GM23338 (cell line): Measurements from ENCODE around the gene LCTL. TPM values are rescaled to one million over a fixed set of nuclear protein-coding genes. Genes with fewer than 3 reads are reported as not detected.
A peak's percentile ranks its signal among the peaks of the same experiment; 100 is the strongest.

Experiments used
- ATAC-seq: fragments of 200-7000 bp; cut with Tn5 transposase; 3 replicates; pipeline ENCODE4 v1.9.1; 2020
- DNase-seq: peaks from one replicate; pipeline ENCODE4 v3.0.0-alpha.2; 2015; ENCODE audit warnings: low spot score
- H2AFZ ChIP-seq: fragments of 200-600 bp; sonication (generic); 2 replicates; pipeline ENCODE4 v1.8.0; 2016; ENCODE audit warnings: antibody characterized with exemption, mild to moderate bottlenecking, moderate library complexity
- H3F3A ChIP-seq: fragments of 200-600 bp; sonication (generic); replicated peaks from 2 replicates; pipeline ENCODE4 v1.8.0; 2017; ENCODE audit warnings: antibody characterized with exemption, mixed run types, low read depth
- H3K27ac ChIP-seq: fragments of 200-600 bp; sonication (generic); 2 replicates; pipeline ENCODE4 v1.6.1; 2016; ENCODE audit warnings: low read depth
- H3K27me3 ChIP-seq: fragments of 200-600 bp; sonication (generic); 2 replicates; pipeline ENCODE4 v1.8.0; 2016; ENCODE audit warnings: mild to moderate bottlenecking, mixed run types, moderate library complexity; ENCODE audit not compliant: insufficient read depth
- H3K36me3 ChIP-seq: fragments of 200-600 bp; sonication (generic); 2 replicates; pipeline ENCODE4 v1.8.0; 2016; ENCODE audit warnings: mild to moderate bottlenecking; ENCODE audit not compliant: insufficient read depth
- H3K4me1 ChIP-seq: fragments of 200-600 bp; sonication (generic); 2 replicates; pipeline ENCODE4 v1.8.0; 2016; ENCODE audit warnings: mild to moderate bottlenecking, moderate library complexity; ENCODE audit not compliant: insufficient read depth
- H3K4me2 ChIP-seq: fragments of 200-600 bp; sonication (generic); 2 replicates; pipeline ENCODE4 v1.7.1; 2017; ENCODE audit warnings: mixed run types
- H3K4me3 ChIP-seq: fragments of 200-600 bp; sonication (generic); 2 replicates; pipeline ENCODE4 v1.6.1; 2016; ENCODE audit warnings: mixed run types
- H3K79me2 ChIP-seq: fragments of 200-600 bp; sonication (generic); replicated peaks from 2 replicates; pipeline ENCODE4 v1.8.0; 2017; ENCODE audit warnings: mild to moderate bottlenecking; ENCODE audit not compliant: insufficient read depth
- H3K9me2 ChIP-seq: fragments of 200-600 bp; sonication (generic); 2 replicates; pipeline ENCODE4 v1.8.0; 2017; ENCODE audit not compliant: insufficient read depth
- H4K20me1 ChIP-seq: fragments of 200-600 bp; sonication (generic); replicated peaks from 2 replicates; pipeline ENCODE4 v1.8.0; 2017; ENCODE audit warnings: mild to moderate bottlenecking; ENCODE audit not compliant: insufficient read depth
- H3K27ac Mint-ChIP-seq: 2 replicates; pipeline ENCODE4 v1.8.0; 2020; ENCODE audit warnings: inconsistent platforms, mild to moderate bottlenecking, moderate library complexity, mixed read lengths
- H3K27me3 Mint-ChIP-seq: 3 replicates; pipeline ENCODE4 v1.8.0; 2022; ENCODE audit warnings: low read depth, mild to moderate bottlenecking, moderate library complexity, mixed read lengths, inconsistent platforms; ENCODE audit not compliant: insufficient read depth, poor library complexity
- H3K36me3 Mint-ChIP-seq: 3 replicates; pipeline ENCODE4 v1.8.0; 2021; ENCODE audit warnings: low read depth, mild to moderate bottlenecking, inconsistent platforms, moderate library complexity, mixed read lengths
- H3K4me1 Mint-ChIP-seq: 3 replicates; pipeline ENCODE4 v1.8.0; 2020; ENCODE audit warnings: mild to moderate bottlenecking, inconsistent platforms, mixed read lengths
- H3K4me3 Mint-ChIP-seq: 3 replicates; pipeline ENCODE4 v1.8.0; 2021; ENCODE audit warnings: moderate library complexity, mild to moderate bottlenecking, inconsistent platforms, mixed read lengths
- H3K9me3 Mint-ChIP-seq: 3 replicates; pipeline ENCODE4 v1.8.0; 2020; ENCODE audit warnings: moderate library complexity, mild to moderate bottlenecking, inconsistent platforms, mixed read lengths
- STAT1 ChIP-seq: IDR thresholded peaks from one replicate; pipeline ENCODE4 v1.6.1; 2016; ENCODE audit warnings: antibody characterized with exemption; ENCODE audit not compliant: unreplicated experiment
- ZNF462 ChIP-seq: fragments of 250-450 bp; sonication (Bioruptor Pico); IDR thresholded peaks from 2 replicates; pipeline ENCODE4 v1.5.0; 2020; ENCODE audit warnings: mild to moderate bottlenecking, moderate library complexity
- polyA plus RNA-seq: library from polyadenylated mRNA; unstranded; fragments of >200 nt; fragmentation: Nextera tagmentation; extraction: Ambion mirVana; gene quantifications from 2 replicates; pipeline ENCODE4 v1.2.1, GENCODE V29; 2016
- total RNA-seq: library from RNA; depleted of rRNA; stranded (reverse); fragments of >200 nt; shearing (Covaris generic); gene quantifications from 2 replicates; pipeline ENCODE4 v1.2.3, GENCODE V29; 2014
- TF ChIP-seq, protein P1 (sequence below), 2 experiments: fragments of 200-600 bp in 1 of 2; sonication (generic) in 1 of 2; conservative IDR thresholded peaks; 2 replicates each; pipeline versions ENCODE4 v1.5.1 to v1.6.1; 2016 to 2017; ENCODE audit warnings: antibody characterized with exemption in 2 of 2, low read depth in 2 of 2, mild to moderate bottlenecking in 2 of 2, moderate library complexity in 1 of 2

Gene LCTL
- total and polyA plus RNA-seq, 2 experiments from 2014 or later, result 2.3 to 5.6 TPM

DNA sequence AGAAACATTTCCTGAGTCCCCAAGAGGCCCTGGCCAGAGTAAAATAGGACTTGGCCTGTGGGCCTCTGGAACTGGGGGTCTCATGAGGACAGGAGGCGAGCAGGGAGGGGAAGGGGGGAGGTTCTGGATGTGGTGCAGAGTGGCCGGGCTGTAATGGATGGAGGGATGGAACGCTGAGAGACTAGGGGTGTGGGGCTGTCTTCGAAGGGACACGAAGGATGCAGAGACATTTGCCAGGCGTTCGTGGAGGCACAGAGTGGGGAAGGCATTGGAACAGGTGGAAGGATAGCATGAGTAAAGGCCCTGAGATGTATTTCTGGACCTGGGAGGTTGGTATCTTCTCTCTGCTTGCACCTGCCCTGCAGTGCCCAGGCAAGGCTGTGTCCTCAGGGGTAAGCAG lies 2.1 kb upstream of the LCTL start (continued):
- no peak for TF ChIP-seq ZNF462 (CRISPR knock-in tag)

GRCh38 chr15:66566963-66567531 lies 1.2 kb upstream of the LCTL start:
- peaks cover 28% of the 10 kb centered on the region for H3K4me1 Mint-ChIP-seq
- Histone ChIP-seq H2AFZ (peak overlapping the region; percentile 77; the same call in 1 of the 2 replicates), H3K79me2 (no peaks in the 10 kb centered on the region), H3K4me1 (peaks cover 26% of the 10 kb centered on the region), H3K27me3 (no peaks in the 10 kb centered on the region), H3K4me2 (no peak overlapping the region), H3K36me3 (no peaks in the 10 kb centered on the region), H3K9me2 (no peaks in the 10 kb centered on the region), H3F3A (0 out of 2 replicates have a peak, but pooled peaks cover 6% of the 10 kb centered on the region), H3K4me3 (no peak overlapping the region), H4K20me1 (no peaks in the 10 kb centered on the region), H3K27ac (no peak overlapping the region; the same call in 1 of the 2 replicates)
- no peak overlapping the region; the same call in 2 of the 3 replicates for H3K4me3 Mint-ChIP-seq
- ATAC-seq (peak; percentile 53), DNase-seq (peak; percentile 95)
- peaks cover 5% of the 10 kb centered on the region; the same call in 1 of the 3 replicates for H3K36me3 Mint-ChIP-seq
- H3K27ac Mint-ChIP-seq, result peak overlapping the region; percentile 76; the same call in 1 of the 2 replicates
- peaks cover 15% of the 10 kb centered on the region for H3K27me3 Mint-ChIP-seq
- TF ChIP-seq, protein P1, sequence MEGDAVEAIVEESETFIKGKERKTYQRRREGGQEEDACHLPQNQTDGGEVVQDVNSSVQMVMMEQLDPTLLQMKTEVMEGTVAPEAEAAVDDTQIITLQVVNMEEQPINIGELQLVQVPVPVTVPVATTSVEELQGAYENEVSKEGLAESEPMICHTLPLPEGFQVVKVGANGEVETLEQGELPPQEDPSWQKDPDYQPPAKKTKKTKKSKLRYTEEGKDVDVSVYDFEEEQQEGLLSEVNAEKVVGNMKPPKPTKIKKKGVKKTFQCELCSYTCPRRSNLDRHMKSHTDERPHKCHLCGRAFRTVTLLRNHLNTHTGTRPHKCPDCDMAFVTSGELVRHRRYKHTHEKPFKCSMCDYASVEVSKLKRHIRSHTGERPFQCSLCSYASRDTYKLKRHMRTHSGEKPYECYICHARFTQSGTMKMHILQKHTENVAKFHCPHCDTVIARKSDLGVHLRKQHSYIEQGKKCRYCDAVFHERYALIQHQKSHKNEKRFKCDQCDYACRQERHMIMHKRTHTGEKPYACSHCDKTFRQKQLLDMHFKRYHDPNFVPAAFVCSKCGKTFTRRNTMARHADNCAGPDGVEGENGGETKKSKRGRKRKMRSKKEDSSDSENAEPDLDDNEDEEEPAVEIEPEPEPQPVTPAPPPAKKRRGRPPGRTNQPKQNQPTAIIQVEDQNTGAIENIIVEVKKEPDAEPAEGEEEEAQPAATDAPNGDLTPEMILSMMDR (conservative IDR thresholded peaks at IDR 0.05; ENCODE audit: low read depth in 2 of 2), result peak; percentile 85 to 86
- TF ChIP-seq STAT1, result no peak
- no peaks in the 10 kb centered on the region for H3K9me3 Mint-ChIP-seq
